OCI-LY7 (cell line): Measurements from ENCODE around the gene GALNTL6. TPM values are rescaled to one million over a fixed set of nuclear protein-coding genes. Genes with fewer than 3 reads are reported as not detected.

Source experiments
- BruUV-seq: library from RNA; stranded (reverse); fragments of 400-500 nt; replicated peaks from 2 replicates; lab custom pipeline; 2021; lab: Mats Ljungman, UMichigan
- CTCF ChIA-PET: fragments of 300-600 bp; sonication (Branson Sonifier 250); formaldehyde crosslinking; loops from one replicate; lab custom pipeline; 2022; ENCODE audit warnings: antibody characterized with exemption; ENCODE audit not compliant: unreplicated experiment; lab: Charles Lee
- POLR2A ChIA-PET: fragments of 300-600 bp; sonication (Branson Sonifier 250); formaldehyde crosslinking; loops from one replicate; lab custom pipeline; 2022; ENCODE audit warnings: antibody characterized with exemption; lab: Charles Lee
- DNase-seq: peaks from one replicate; pipeline ENCODE4 v3.0.0-alpha.2; 2015; ENCODE audit warnings: low spot score
- H2AFZ ChIP-seq: fragments of 200-600 bp; sonication (generic), shearing (Covaris generic); 2 replicates; pipeline ENCODE4 v1.6.1; 2014; ENCODE audit warnings: mild to moderate bottlenecking, antibody characterized with exemption, low read length, moderate library complexity
- H3K27ac ChIP-seq: fragments of 200-600 bp; sonication (generic); 2 replicates; pipeline ENCODE4 v1.5.1; 2014; ENCODE audit warnings: mixed run types, low read depth, mild to moderate bottlenecking, moderate library complexity, low read length, inconsistent platforms; ENCODE audit not compliant: poor library complexity, severe bottlenecking
- H3K36me3 ChIP-seq: fragments of 200-600 bp; sonication (generic); 2 replicates; pipeline ENCODE4 v1.6.1; 2014; ENCODE audit warnings: mild to moderate bottlenecking, antibody characterized with exemption, low read length, moderate library complexity, mixed read lengths; ENCODE audit not compliant: insufficient read depth
- H3K4me1 ChIP-seq: fragments of 200-600 bp; sonication (generic); 2 replicates; pipeline ENCODE4 v1.5.1; 2014; ENCODE audit warnings: mild to moderate bottlenecking, low read length; ENCODE audit not compliant: insufficient read depth, poor library complexity, severe bottlenecking
- H3K4me2 ChIP-seq: fragments of 200-600 bp; sonication (generic); 2 replicates; pipeline ENCODE4 v1.6.1; 2014; ENCODE audit warnings: mild to moderate bottlenecking, low read length
- H3K4me3 ChIP-seq: fragments of 200-600 bp; sonication (generic); 2 replicates; pipeline ENCODE4 v1.5.1; 2014; ENCODE audit warnings: mild to moderate bottlenecking, low read depth, low read length; ENCODE audit not compliant: poor library complexity, severe bottlenecking
- H3K79me2 ChIP-seq: fragments of 200-600 bp; sonication (generic); 2 replicates; pipeline ENCODE4 v1.6.1; 2016; ENCODE audit warnings: low read depth, mild to moderate bottlenecking, low read length, moderate library complexity, mixed read lengths; ENCODE audit not compliant: insufficient read depth
- H3K9me2 ChIP-seq: fragments of 200-600 bp; sonication (generic); 2 replicates; pipeline ENCODE4 v1.6.1; 2016; ENCODE audit warnings: mild to moderate bottlenecking, low read length, mixed read lengths; ENCODE audit not compliant: insufficient read depth
- H3K9me3 ChIP-seq: fragments of 200-600 bp; sonication (generic); 2 replicates; pipeline ENCODE4 v1.6.1; 2014; ENCODE audit warnings: mild to moderate bottlenecking, mixed run types, low read length, mixed read lengths
- H4K20me1 ChIP-seq: fragments of 200-600 bp; sonication (generic); 2 replicates; pipeline ENCODE4 v1.6.1; 2014; ENCODE audit warnings: mild to moderate bottlenecking, antibody characterized with exemption, low read length, moderate library complexity, mixed read lengths; ENCODE audit not compliant: insufficient read depth
- EZH2phosphoT487 ChIP-seq: fragments of 200-600 bp; sonication (generic); IDR thresholded peaks from 2 replicates; pipeline ENCODE4 v1.6.1; 2018; ENCODE audit warnings: low read depth, borderline replicate concordance, mild to moderate bottlenecking, mixed run types, antibody characterized with exemption, low read length, moderate library complexity, mixed read lengths
- intact Hi-C: fragments of 100-400 bp; cut with micrococcal nuclease; formaldehyde crosslinking; loops from one replicate; pipeline ENCODE4 v1.10.0; 2022; ENCODE audit not compliant: unreplicated experiment
- total RNA-seq, 2 experiments: library from RNA; depleted of rRNA in 1 of 2; stranded (reverse); fragments of >200 nt in 1 of 2; shearing (Covaris generic) in 1 of 2; gene quantifications; 2 replicates each; pipeline ENCODE4 v1.2.3, GENCODE V29; 2014 to 2022
- TF ChIP-seq, protein P1 (sequence below): fragments of 200-600 bp; sonication (generic); conservative IDR thresholded peaks from 2 replicates; pipeline ENCODE4 v1.5.1; 2014; ENCODE audit warnings: mild to moderate bottlenecking, antibody characterized with exemption, low read length, moderate library complexity, mixed read lengths

The GALNTL6 gene
- total RNA-seq, 2 experiments from 2014 or later = not detected

DNA sequence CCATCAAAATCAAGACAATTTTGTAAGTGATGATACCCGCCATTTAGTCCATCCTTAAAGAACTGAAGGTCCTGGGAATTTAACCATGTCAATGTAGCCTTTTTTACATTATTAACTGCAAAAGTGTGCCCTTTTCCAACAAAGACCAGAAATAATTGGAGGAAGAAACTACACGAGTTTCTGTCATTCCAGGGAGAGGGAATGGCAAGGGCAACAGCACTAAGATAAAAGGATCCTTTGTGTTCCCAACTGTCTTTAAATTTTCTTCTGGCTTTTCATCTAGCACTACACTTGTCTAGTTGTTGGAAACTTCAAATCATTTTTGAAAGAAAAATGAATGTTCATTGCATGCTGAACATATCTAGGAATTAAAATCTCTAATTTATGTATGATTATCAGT lies 286.2 kb downstream of the GALNTL6 start:
- no TSS peak for BruUV-seq
- Histone ChIP-seq H3K4me2 (no peak overlapping the region), H3K4me1 (no peaks in the 10 kb centered on the region), H3K9me3 (no peaks in the 10 kb centered on the region), H2AFZ (no peak overlapping the region), H3K4me3 (no peak overlapping the region), H3K9me2 (no peaks in the 10 kb centered on the region), H4K20me1 (no peaks in the 10 kb centered on the region), H3K36me3 (no peaks in the 10 kb centered on the region), H3K79me2 (no peaks in the 10 kb centered on the region), H3K27ac (no peak overlapping the region)
- TF ChIP-seq, protein P1, sequence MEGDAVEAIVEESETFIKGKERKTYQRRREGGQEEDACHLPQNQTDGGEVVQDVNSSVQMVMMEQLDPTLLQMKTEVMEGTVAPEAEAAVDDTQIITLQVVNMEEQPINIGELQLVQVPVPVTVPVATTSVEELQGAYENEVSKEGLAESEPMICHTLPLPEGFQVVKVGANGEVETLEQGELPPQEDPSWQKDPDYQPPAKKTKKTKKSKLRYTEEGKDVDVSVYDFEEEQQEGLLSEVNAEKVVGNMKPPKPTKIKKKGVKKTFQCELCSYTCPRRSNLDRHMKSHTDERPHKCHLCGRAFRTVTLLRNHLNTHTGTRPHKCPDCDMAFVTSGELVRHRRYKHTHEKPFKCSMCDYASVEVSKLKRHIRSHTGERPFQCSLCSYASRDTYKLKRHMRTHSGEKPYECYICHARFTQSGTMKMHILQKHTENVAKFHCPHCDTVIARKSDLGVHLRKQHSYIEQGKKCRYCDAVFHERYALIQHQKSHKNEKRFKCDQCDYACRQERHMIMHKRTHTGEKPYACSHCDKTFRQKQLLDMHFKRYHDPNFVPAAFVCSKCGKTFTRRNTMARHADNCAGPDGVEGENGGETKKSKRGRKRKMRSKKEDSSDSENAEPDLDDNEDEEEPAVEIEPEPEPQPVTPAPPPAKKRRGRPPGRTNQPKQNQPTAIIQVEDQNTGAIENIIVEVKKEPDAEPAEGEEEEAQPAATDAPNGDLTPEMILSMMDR = no peak
- TF ChIP-seq EZH2phosphoT487 = no peak
- no peak for DNase-seq
- ChIA-PET POLR2A (interaction anchor here (0.8 kb wide), 1 partner anchor 11 kb away, joined by 3 read pairs; no protein-coding TSS in a partner anchor), CTCF (no interaction called here)
- intact Hi-C loops = no loop called here

DNA sequence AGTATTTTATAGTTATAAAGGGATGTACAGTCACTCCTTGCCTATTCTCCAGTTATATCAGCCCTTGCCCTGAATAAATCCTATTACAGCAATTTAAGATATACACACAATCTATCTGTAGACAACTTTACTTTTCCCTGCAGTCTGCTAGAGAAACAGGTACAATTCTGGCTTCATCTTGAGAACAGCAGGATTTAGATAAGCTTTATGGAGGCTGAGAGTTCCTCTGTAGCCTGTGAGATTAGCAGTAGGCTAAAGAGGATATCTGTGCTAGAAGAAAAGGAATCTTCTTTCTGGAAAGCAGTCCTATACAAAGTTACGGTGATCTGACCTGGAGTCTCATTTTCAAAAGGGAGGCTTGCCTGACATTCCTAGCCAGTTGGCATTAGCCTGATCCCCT lies 290.3 kb downstream of the GALNTL6 start:
- Histone ChIP-seq H3K4me2 (no peak overlapping the region), H3K9me3 (no peaks in the 10 kb centered on the region), H3K4me3 (no peak overlapping the region), H3K36me3 (no peaks in the 10 kb centered on the region), H3K79me2 (no peaks in the 10 kb centered on the region), H3K27ac (no peak overlapping the region), H3K9me2 (no peaks in the 10 kb centered on the region), H3K4me1 (no peaks in the 10 kb centered on the region), H2AFZ (no peak overlapping the region), H4K20me1 (no peaks in the 10 kb centered on the region)
- no peak for TF ChIP-seq EZH2phosphoT487
- TF ChIP-seq, protein P1 = no peak
- no TSS peak for BruUV-seq
- POLR2A ChIA-PET = no interaction called here
- intact Hi-C loops = no loop called here
- CTCF ChIA-PET = no interaction called here
- no peak for DNase-seq

DNA sequence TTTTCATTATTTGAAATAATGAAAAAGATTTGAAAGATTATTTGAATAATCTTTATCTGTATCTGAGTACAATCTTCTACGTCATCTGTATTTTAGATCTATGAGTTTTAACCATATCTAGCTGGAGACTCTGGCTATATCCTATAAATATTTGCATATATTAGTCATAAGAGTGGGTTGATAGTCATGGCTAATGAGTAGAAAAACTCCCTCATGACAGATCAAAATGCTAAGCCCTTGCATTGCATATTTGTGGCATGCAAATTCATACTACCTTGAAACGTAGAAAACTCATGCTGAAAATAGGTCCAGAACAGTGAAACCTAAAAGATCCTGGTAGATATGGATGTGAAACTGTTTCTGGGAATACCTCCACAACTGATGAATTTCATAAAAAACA lies 291.3 kb downstream of the GALNTL6 start:
- no peak for TF ChIP-seq EZH2phosphoT487
- TF ChIP-seq, protein P1 = no peak
- H3K79me2 ChIP-seq = no peaks in the 10 kb centered on the region
- no peak overlapping the region for H3K4me2 ChIP-seq
- POLR2A ChIA-PET = no interaction called here
- H2AFZ ChIP-seq = no peak overlapping the region
- H3K27ac ChIP-seq = no peak overlapping the region
- no TSS peak for BruUV-seq
- no peak for DNase-seq
- no peaks in the 10 kb centered on the region for H3K9me3 ChIP-seq
- no peaks in the 10 kb centered on the region for H3K4me1 ChIP-seq
- CTCF ChIA-PET = no interaction called here
- no peaks in the 10 kb centered on the region for H3K36me3 ChIP-seq
- intact Hi-C loops = no loop called here
- H3K9me2 ChIP-seq = no peaks in the 10 kb centered on the region
- H4K20me1 ChIP-seq = no peaks in the 10 kb centered on the region
- no peak overlapping the region for H3K4me3 ChIP-seq
